IMR-90 (cell line): ENCODE measurements around the gene SRPRB. TPM values are rescaled to one million over a fixed set of nuclear protein-coding genes. Genes with fewer than 3 reads are reported as not detected.

Source experiments
- ATAC-seq: fragments of 200-7000 bp; cut with Tn5 transposase; 2 replicates; pipeline ENCODE4 v1.9.1; 2020; ENCODE audit warnings: low read depth, mild to moderate bottlenecking, moderate library complexity
- BruUV-seq: library from RNA; stranded (reverse); fragments of 400-500 nt; replicated peaks from 2 replicates; lab custom pipeline; 2021; lab: Mats Ljungman, UMichigan
- CTCF ChIA-PET: fragments of 300-600 bp; formaldehyde crosslinking; extraction: SDS; loops from one replicate; lab custom pipeline; 2021; ENCODE audit warnings: antibody characterized with exemption; lab: Yijun Ruan, JAX
- POLR2A ChIA-PET: fragments of 300-600 bp; sonication (Branson Sonifier 250); formaldehyde crosslinking; loops from one replicate; lab custom pipeline; 2022; ENCODE audit warnings: antibody characterized with exemption; ENCODE audit not compliant: unreplicated experiment; lab: Charles Lee
- DNase-seq: peaks from one replicate; pipeline ENCODE4 v3.0.0; 2013
- H2AFZ ChIP-seq: replicated peaks from 2 replicates; pipeline ENCODE3; 2013; ENCODE audit warnings: low read length, mild to moderate bottlenecking; ENCODE audit not compliant: poor library complexity
- H2AK5ac ChIP-seq: 2 replicates; pipeline ENCODE4 v1.6.1; 2013; ENCODE audit warnings: low read depth, low read length, inconsistent platforms
- H2AK9ac ChIP-seq: replicated peaks from 2 replicates; pipeline ENCODE3; 2013; ENCODE audit warnings: mild to moderate bottlenecking, low read depth, low read length, moderate library complexity; ENCODE audit not compliant: poor library complexity
- H2BK120ac ChIP-seq: 2 replicates; pipeline ENCODE4 v1.6.1; 2013; ENCODE audit warnings: low read depth, low read length, inconsistent platforms
- H2BK15ac ChIP-seq: 3 replicates; pipeline ENCODE4 v1.6.1; 2013; ENCODE audit warnings: low read depth, low read length, inconsistent platforms
- H2BK20ac ChIP-seq: 2 replicates; pipeline ENCODE4 v1.6.1; 2013; ENCODE audit warnings: low read depth, mild to moderate bottlenecking, inconsistent platforms, low read length, moderate library complexity
- H2BK5ac ChIP-seq: 2 replicates; pipeline ENCODE4 v1.6.1; 2013; ENCODE audit warnings: mild to moderate bottlenecking, low read depth, low read length, inconsistent platforms; ENCODE audit not compliant: poor library complexity, severe bottlenecking
- H3K14ac ChIP-seq: replicated peaks from 2 replicates; pipeline ENCODE4 v1.6.1; 2013; ENCODE audit warnings: low read depth, low read length, inconsistent platforms
- H3K18ac ChIP-seq: 2 replicates; pipeline ENCODE4 v1.6.1; 2013; ENCODE audit warnings: low read depth, low read length, control low read depth
- H3K23ac ChIP-seq: 2 replicates; pipeline ENCODE4 v1.6.1; 2013; ENCODE audit warnings: low read depth, low read length, inconsistent platforms
- H3K27ac ChIP-seq: 2 replicates; pipeline ENCODE4 v1.5.1; 2013; ENCODE audit warnings: mild to moderate bottlenecking, control low read depth, low read length; ENCODE audit not compliant: insufficient read depth
- H3K27me3 ChIP-seq: 2 replicates; pipeline ENCODE4 v1.6.1; 2013; ENCODE audit warnings: low read length; ENCODE audit not compliant: control insufficient read depth, insufficient read depth
- H3K36me3 ChIP-seq: 2 replicates; pipeline ENCODE4 v1.6.1; 2013; ENCODE audit warnings: low read length, mixed read lengths; ENCODE audit not compliant: control insufficient read depth, insufficient read depth
- H3K4ac ChIP-seq: 2 replicates; pipeline ENCODE4 v1.6.1; 2013; ENCODE audit warnings: low read depth, low read length, inconsistent platforms
- H3K4me1 ChIP-seq: 2 replicates; pipeline ENCODE4 v1.6.1; 2013; ENCODE audit warnings: low read length, mixed read lengths; ENCODE audit not compliant: control insufficient read depth, insufficient read depth
- H3K4me2 ChIP-seq: 2 replicates; pipeline ENCODE4 v1.6.1; 2013; ENCODE audit warnings: low read depth, mild to moderate bottlenecking, control low read depth, low read length, moderate library complexity
- H3K4me3 ChIP-seq: 2 replicates; pipeline ENCODE4 v1.5.1; 2013; ENCODE audit warnings: low read depth, mild to moderate bottlenecking, control low read depth, low read length, moderate library complexity; ENCODE audit not compliant: insufficient read depth
- H3K56ac ChIP-seq: 2 replicates; pipeline ENCODE4 v1.6.1; 2013; ENCODE audit warnings: low read length, inconsistent platforms; ENCODE audit not compliant: insufficient read depth; ENCODE audit errors: extremely low read depth
- H3K79me1 ChIP-seq, 2 experiments: 2 replicates each; pipeline ENCODE4 v1.6.1; 2013; ENCODE audit warnings: low read length in 2 of 2, inconsistent platforms in 1 of 2, low read depth in 1 of 2
- H3K9ac ChIP-seq: 2 replicates; pipeline ENCODE4 v1.6.1; 2013; ENCODE audit warnings: low read depth, low read length, control low read depth
- H3K9me1 ChIP-seq: 2 replicates; pipeline ENCODE4 v1.6.1; 2013; ENCODE audit warnings: low read length, inconsistent platforms; ENCODE audit not compliant: insufficient read depth
- H3K9me3 ChIP-seq: 2 replicates; pipeline ENCODE4 v1.6.1; 2013; ENCODE audit warnings: low read length; ENCODE audit not compliant: control insufficient read depth, insufficient read depth
- H4K20me1 ChIP-seq: 2 replicates; pipeline ENCODE4 v1.6.1; 2013; ENCODE audit warnings: low read length, inconsistent platforms; ENCODE audit not compliant: insufficient read depth
- H4K5ac ChIP-seq: 2 replicates; pipeline ENCODE4 v1.6.1; 2013; ENCODE audit warnings: mild to moderate bottlenecking, low read depth, low read length, control low read depth
- H4K8ac ChIP-seq, 2 experiments: 2 replicates each; pipeline ENCODE4 v1.6.1; 2013; ENCODE audit warnings: low read depth in 2 of 2, low read length in 2 of 2, control low read depth in 1 of 2, inconsistent platforms in 1 of 2
- H4K91ac ChIP-seq: 2 replicates; pipeline ENCODE4 v1.6.1; 2013; ENCODE audit warnings: low read depth, low read length, inconsistent platforms; ENCODE audit not compliant: insufficient read depth
- BHLHE40 ChIP-seq: fragments of 150-350 bp; IDR thresholded peaks from 2 replicates; pipeline ENCODE4 v1.6.1; 2016; ENCODE audit warnings: mild to moderate bottlenecking, low read depth, low read length
- CEBPB ChIP-seq: IDR thresholded peaks from 2 replicates; pipeline ENCODE4 v1.6.1; 2012; ENCODE audit warnings: low read depth, low read length, improper control_type of control experiment
- CHD1 ChIP-seq: IDR thresholded peaks from 2 replicates; pipeline ENCODE4 v1.6.1; 2012; ENCODE audit warnings: low read depth, low read length, improper control_type of control experiment
- CTCF ChIP-seq: conservative IDR thresholded peaks from 2 replicates; pipeline ENCODE4 v1.5.1; 2012; ENCODE audit warnings: mild to moderate bottlenecking, low read depth, low read length, improper control_type of control experiment
- ELK1 ChIP-seq: fragments of 150-350 bp; IDR thresholded peaks from 2 replicates; pipeline ENCODE4 v1.6.1; 2016; ENCODE audit warnings: low read depth, mild to moderate bottlenecking, low read length, moderate library complexity, borderline replicate concordance
- MAFK ChIP-seq: IDR thresholded peaks from 2 replicates; pipeline ENCODE4 v1.6.1; 2012; ENCODE audit warnings: low read depth, low read length, improper control_type of control experiment
- MAZ ChIP-seq: IDR thresholded peaks from 2 replicates; pipeline ENCODE4 v1.6.1; 2012; ENCODE audit warnings: low read depth, mild to moderate bottlenecking, low read length, improper control_type of control experiment, moderate library complexity, borderline replicate concordance
- MXI1 ChIP-seq: IDR thresholded peaks from 2 replicates; pipeline ENCODE4 v1.6.1; 2012; ENCODE audit warnings: low read depth, mild to moderate bottlenecking, low read length, moderate library complexity, borderline replicate concordance
- NFE2L2 ChIP-seq: fragments of 150-350 bp; IDR thresholded peaks from 2 replicates; pipeline ENCODE4 v1.6.1; 2016; ENCODE audit warnings: low read depth, mild to moderate bottlenecking, low read length
- POLR2A ChIP-seq: IDR thresholded peaks from 2 replicates; pipeline ENCODE4 v1.6.1; 2012; ENCODE audit warnings: mild to moderate bottlenecking, low read depth, low read length
- RAD21 ChIP-seq: IDR thresholded peaks from 2 replicates; pipeline ENCODE4 v1.6.1; 2012; ENCODE audit warnings: low read length, improper control_type of control experiment
- RCOR1 ChIP-seq: IDR thresholded peaks from 2 replicates; pipeline ENCODE4 v1.6.1; 2012; ENCODE audit warnings: mild to moderate bottlenecking, low read length, improper control_type of control experiment; ENCODE audit not compliant: insufficient replicate concordance
- RFX5 ChIP-seq: IDR thresholded peaks from 2 replicates; pipeline ENCODE4 v1.8.0; 2012; ENCODE audit warnings: low read depth, mild to moderate bottlenecking, low read length, moderate library complexity
- WGBS, 2 experiments: methylation state at CpG; one replicate each; pipeline versions ENCODE4 v1.1.5 to v1.1.7; 2013; ENCODE audit warnings: missing lambda C conversion rate in 2 of 2; ENCODE audit not compliant: insufficient read length in 1 of 2; ENCODE audit errors: extremely low coverage in 2 of 2; 5-methylcytosine and 5-hydroxymethylcytosine counted together
- dilution Hi-C: fragments of 300-500 bp; cut with HindIII; formaldehyde crosslinking; loops from one replicate; pipeline ENCODE4 v1.14.3; 2018; ENCODE audit warnings: low sequenced_read_pairs; ENCODE audit not compliant: unreplicated experiment
- in situ Hi-C: fragments of 300-500 bp; cut with MboI; formaldehyde crosslinking; loops from 3 replicates; pipeline ENCODE4 v1.14.3; 2019; ENCODE audit warnings: low sequenced_read_pairs, inconsistent platforms, mixed read lengths
- intact Hi-C: fragments of 100-400 bp; cut with micrococcal nuclease; formaldehyde crosslinking; loops from 2 replicates; pipeline ENCODE4 v1.10.0; 2022
- polyA plus RNA-seq, 3 experiments: library from polyadenylated mRNA; depleted of rRNA; stranded (reverse); fragments of >200 nt; gene quantifications; 2 replicates each; pipeline ENCODE4 v1.2.3, GENCODE V29; 2012; ENCODE audit warnings: low replicate concordance in 1 of 3
- total RNA-seq: library from RNA; depleted of rRNA; stranded (reverse); fragments of >200 nt; gene quantifications from 2 replicates; pipeline ENCODE4 v1.2.3, GENCODE V29; 2012

Gene SRPRB
- total and polyA plus RNA-seq, 2 of the 4 experiments (the other 2 are of a cell fraction): 28.8 to 131 TPM

GRCh38 chr3:133761605-133762484 lies 43.8 kb upstream of the SRPRB start (continued):
- TF ChIP-seq NFE2L2: no peak

GRCh38 chr3:133762539-133762938 lies 43.1 kb upstream of the SRPRB start:
- no CpG with 5 or more reads among the region's 3 CpGs for WGBS, 2 experiments
- H4K8ac ChIP-seq: no peak overlapping the region
- POLR2A ChIA-PET: no interaction called here
- H2BK20ac ChIP-seq: no peak overlapping the region
- no peaks in the 10 kb centered on the region for H3K36me3 ChIP-seq
- ATAC-seq (no peak), DNase-seq (no peak)
- H4K20me1 ChIP-seq: no peaks in the 10 kb centered on the region; the same call in 1 of the 2 replicates
- H3K79me1 ChIP-seq: no peaks in the 10 kb centered on the region
- H2AK5ac ChIP-seq: no peak overlapping the region
- CTCF ChIA-PET: no interaction called here
- no peaks in the 10 kb centered on the region for H3K9me1 ChIP-seq
- in situ Hi-C loops: no loop called here
- intact Hi-C loops: no loop called here
- H3K9me3 ChIP-seq: no peaks in the 10 kb centered on the region
- H2BK5ac ChIP-seq: no peak overlapping the region
- dilution Hi-C loops: no loop called here
- peaks cover 14% of the 10 kb centered on the region for H3K27me3 ChIP-seq
- no peak overlapping the region for H4K91ac ChIP-seq
- no peak overlapping the region for H3K9ac ChIP-seq
- H2AFZ ChIP-seq: no peak overlapping the region
- H3K56ac ChIP-seq: no peak overlapping the region
- H3K14ac ChIP-seq: no peak overlapping the region
- no peak overlapping the region for H3K18ac ChIP-seq
- H3K27ac ChIP-seq: no peak overlapping the region
- no peaks in the 10 kb centered on the region for H3K4me1 ChIP-seq
- no peak overlapping the region for H2AK9ac ChIP-seq
- H3K4ac ChIP-seq: no peak overlapping the region
- H2BK120ac ChIP-seq: no peak overlapping the region
- BruUV-seq: no TSS peak
- no peak overlapping the region for H2BK15ac ChIP-seq
- no peak overlapping the region for H3K23ac ChIP-seq
- no peak overlapping the region for H4K5ac ChIP-seq
- H3K4me2 ChIP-seq: no peak overlapping the region
- H3K4me3 ChIP-seq: no peak overlapping the region
- TF ChIP-seq CHD1 (no peak), MAFK (no peak), POLR2A (no peak), ELK1 (no peak), CTCF (no peak), CEBPB (no peak), RFX5 (no peak), RAD21 (no peak), BHLHE40 (no peak), NFE2L2 (no peak), MXI1 (no peak), RCOR1 (no peak), MAZ (no peak)
